ENCODE measurements around the gene TESK1. TPM values are rescaled to one million over a fixed set of nuclear protein-coding genes. Genes with fewer than 3 reads are reported as not detected.
A peak's percentile ranks its signal among the peaks of the same experiment; 100 is the strongest.

Gene TESK1
- total RNA-seq = 61.5 and 62.1 TPM in 2 replicates

- Mint-ChIP-seq H3K36me3 (ENCODE audit: low read depth) (peaks cover 18% of the 10 kb centered on the region), H3K4me3 (peak within 1 kb of the TSS; percentile 91), H3K27ac (peak within 1 kb of the TSS; percentile 99), H3K27me3 (ENCODE audit: insufficient read depth) (peaks cover 2% of the 10 kb centered on the region), H3K9me3 (no peaks in the 10 kb centered on the region), H3K4me1 (ENCODE audit: low read depth) (peaks cover 34% of the 10 kb centered on the region)
- intact Hi-C loops (cut with micrococcal nuclease) = loop anchor here (1.0 to 2.0 kb wide), 14 partner anchors 15 to 615 kb away; partner anchors contain the start of genes CCDC107, CREB3, DNAJB5 and FAM221B
- peak; percentile 81 for DNase-seq (ENCODE audit: low spot score)
Observed at GRCh38 chr9:35604578-35605350, at the start of gene TESK1. Gene TESK1 (plus strand): TSS chr9:35605262. CDS start chr9:35605620, 358 bp downstream.

DNA sequence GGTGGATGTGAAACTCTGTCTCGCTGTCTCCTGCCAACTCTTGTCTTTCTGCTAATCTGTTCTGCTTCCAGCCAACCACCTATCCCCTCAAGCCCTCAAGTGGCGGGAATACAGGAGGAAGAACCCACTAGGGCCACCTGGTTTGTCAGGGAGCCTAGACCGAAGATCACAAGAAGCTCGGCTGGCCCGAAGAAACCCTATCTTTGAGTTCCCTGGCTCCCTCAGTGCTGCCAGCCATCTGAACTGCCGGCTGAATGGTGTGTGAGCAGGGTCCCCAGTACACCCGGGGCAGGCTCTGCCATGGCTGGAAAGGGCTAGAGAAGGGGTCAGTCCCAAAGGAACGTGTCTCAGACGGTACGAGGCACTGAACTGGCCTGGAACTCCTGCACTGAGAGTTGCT, 49.2 kb upstream of the TESK1 start:
- no peaks in the 10 kb centered on the region for H3K9me3 Mint-ChIP-seq
- H3K36me3 Mint-ChIP-seq (ENCODE audit: low read depth) = no peaks in the 10 kb centered on the region
- no peak for DNase-seq (ENCODE audit: low spot score)
- peaks cover 1% of the 10 kb centered on the region for H3K27me3 Mint-ChIP-seq (ENCODE audit: insufficient read depth)
- H3K4me3 Mint-ChIP-seq = no peak overlapping the region
- no peak overlapping the region for H3K27ac Mint-ChIP-seq
- intact Hi-C loops (cut with micrococcal nuclease) = no loop called here
- no peaks in the 10 kb centered on the region for H3K4me1 Mint-ChIP-seq (ENCODE audit: low read depth)

- no peak for DNase-seq (ENCODE audit: low spot score)
- no peaks in the 10 kb centered on the region for H3K4me1 Mint-ChIP-seq (ENCODE audit: low read depth)
- H3K9me3 Mint-ChIP-seq = no peaks in the 10 kb centered on the region
- no peaks in the 10 kb centered on the region for H3K36me3 Mint-ChIP-seq (ENCODE audit: low read depth)
- H3K27me3 Mint-ChIP-seq (ENCODE audit: insufficient read depth) = peaks cover 1% of the 10 kb centered on the region
- intact Hi-C loops (cut with micrococcal nuclease) = no loop called here
- no peak overlapping the region for H3K4me3 Mint-ChIP-seq
- no peak overlapping the region for H3K27ac Mint-ChIP-seq
Observed at GRCh38 chr9:35556776-35557175, 48.3 kb upstream of the TESK1 start.

DNA sequence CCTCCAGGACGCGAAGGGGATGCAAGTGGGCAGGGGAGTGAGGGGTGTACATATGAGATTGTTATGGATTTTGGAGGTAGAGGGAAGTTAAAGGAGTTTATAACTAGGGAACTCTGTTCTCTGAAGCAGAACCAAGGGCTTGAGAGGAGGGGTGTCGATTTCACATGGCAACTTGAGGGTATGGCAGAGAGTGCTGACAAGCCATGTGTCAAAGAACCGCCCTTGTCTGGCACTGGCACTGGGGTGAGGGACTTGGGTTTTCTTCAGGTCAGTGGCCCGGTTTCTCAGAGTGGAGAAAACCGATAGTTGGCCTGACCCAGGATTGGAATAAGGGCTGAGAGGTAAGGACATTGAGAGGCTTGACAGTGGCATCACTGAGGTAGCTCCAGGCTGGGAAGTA, 47.7 kb upstream of the TESK1 start:
- H3K27me3 Mint-ChIP-seq (ENCODE audit: insufficient read depth) = peaks cover 1% of the 10 kb centered on the region
- intact Hi-C loops (cut with micrococcal nuclease) = no loop called here
- no peaks in the 10 kb centered on the region for H3K4me1 Mint-ChIP-seq (ENCODE audit: low read depth)

DNA sequence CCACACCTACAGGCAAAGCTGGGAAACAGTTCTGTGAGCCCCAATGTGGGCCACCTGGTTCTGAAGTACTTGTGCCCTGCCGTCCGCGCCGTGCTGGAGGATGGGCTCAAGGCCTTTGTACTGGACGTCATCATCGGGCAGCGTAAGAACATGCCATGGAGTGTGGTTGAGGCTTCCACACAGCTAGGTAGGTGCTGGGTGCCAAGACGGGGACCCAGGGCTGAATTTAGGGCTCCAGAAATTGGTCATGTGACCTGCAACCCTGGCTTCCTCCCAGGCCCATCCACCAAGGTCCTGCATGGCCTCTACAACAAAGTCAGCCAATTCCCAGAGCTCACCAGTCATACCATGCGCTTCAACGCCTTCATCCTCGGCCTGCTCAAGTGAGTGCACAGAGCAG, 46.9 kb upstream of the TESK1 start:
- intact Hi-C loops (cut with micrococcal nuclease) = no loop called here
- H3K4me3 Mint-ChIP-seq = no peak overlapping the region

More for the DNA sequence above, 47.7 kb upstream of the TESK1 start:
- Mint-ChIP-seq H3K9me3 (no peaks in the 10 kb centered on the region), H3K36me3 (ENCODE audit: low read depth) (no peaks in the 10 kb centered on the region), H3K27ac (no peak overlapping the region), H3K4me3 (no peak overlapping the region)
- no peak for DNase-seq (ENCODE audit: low spot score)

DNA sequence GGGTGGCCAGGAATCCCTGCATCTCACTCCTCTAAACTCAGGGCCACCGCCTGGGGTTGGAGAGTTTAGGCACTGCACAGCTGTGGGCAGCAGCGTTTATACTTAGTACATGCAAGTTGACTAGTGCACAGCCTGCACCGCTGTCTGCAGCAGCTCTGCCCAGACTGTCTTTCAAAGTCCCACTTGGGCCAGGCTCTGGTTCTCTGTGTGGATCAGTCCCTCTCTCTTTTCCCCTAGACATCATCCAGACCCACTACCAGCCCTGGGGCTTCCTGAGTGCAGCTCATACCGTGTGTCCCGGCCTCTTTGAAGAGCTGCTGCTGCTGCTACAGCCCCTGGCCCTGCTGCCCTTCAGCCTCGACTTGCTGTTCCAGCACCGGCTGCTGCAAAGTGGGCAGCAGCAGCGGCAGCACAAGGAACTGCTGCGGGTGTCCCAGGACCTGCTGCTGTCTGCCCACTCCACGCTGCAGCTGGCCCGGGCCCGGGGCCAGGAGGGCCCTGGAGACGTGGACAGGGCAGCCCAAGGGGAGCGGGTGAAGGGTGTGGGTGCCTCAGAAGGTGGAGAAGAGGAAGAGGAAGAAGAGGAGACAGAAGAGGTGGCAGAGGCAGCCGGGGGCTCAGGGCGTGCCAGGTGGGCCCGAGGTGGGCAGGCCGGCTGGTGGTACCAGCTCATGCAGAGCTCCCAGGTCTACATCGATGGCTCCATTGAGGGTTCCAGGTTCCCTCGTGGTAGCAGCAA, 45.1 kb upstream of the TESK1 start:
- H3K27ac Mint-ChIP-seq = no peak overlapping the region
- intact Hi-C loops (cut with micrococcal nuclease) = no loop called here
- H3K36me3 Mint-ChIP-seq (ENCODE audit: low read depth) = no peaks in the 10 kb centered on the region
- no peaks in the 10 kb centered on the region for H3K27me3 Mint-ChIP-seq (ENCODE audit: insufficient read depth)
- H3K4me1 Mint-ChIP-seq (ENCODE audit: low read depth) = peaks cover 7% of the 10 kb centered on the region
- no peak overlapping the region for H3K4me3 Mint-ChIP-seq
- no peaks in the 10 kb centered on the region for H3K9me3 Mint-ChIP-seq
- DNase-seq (ENCODE audit: low spot score) = no peak

More for the DNA sequence above, 46.9 kb upstream of the TESK1 start:
- H3K27ac Mint-ChIP-seq = no peak overlapping the region
- no peaks in the 10 kb centered on the region for H3K4me1 Mint-ChIP-seq (ENCODE audit: low read depth)
- no peaks in the 10 kb centered on the region for H3K36me3 Mint-ChIP-seq (ENCODE audit: low read depth)
- H3K9me3 Mint-ChIP-seq = no peaks in the 10 kb centered on the region
- no peak for DNase-seq (ENCODE audit: low spot score)
- H3K27me3 Mint-ChIP-seq (ENCODE audit: insufficient read depth) = peaks cover 1% of the 10 kb centered on the region

DNA sequence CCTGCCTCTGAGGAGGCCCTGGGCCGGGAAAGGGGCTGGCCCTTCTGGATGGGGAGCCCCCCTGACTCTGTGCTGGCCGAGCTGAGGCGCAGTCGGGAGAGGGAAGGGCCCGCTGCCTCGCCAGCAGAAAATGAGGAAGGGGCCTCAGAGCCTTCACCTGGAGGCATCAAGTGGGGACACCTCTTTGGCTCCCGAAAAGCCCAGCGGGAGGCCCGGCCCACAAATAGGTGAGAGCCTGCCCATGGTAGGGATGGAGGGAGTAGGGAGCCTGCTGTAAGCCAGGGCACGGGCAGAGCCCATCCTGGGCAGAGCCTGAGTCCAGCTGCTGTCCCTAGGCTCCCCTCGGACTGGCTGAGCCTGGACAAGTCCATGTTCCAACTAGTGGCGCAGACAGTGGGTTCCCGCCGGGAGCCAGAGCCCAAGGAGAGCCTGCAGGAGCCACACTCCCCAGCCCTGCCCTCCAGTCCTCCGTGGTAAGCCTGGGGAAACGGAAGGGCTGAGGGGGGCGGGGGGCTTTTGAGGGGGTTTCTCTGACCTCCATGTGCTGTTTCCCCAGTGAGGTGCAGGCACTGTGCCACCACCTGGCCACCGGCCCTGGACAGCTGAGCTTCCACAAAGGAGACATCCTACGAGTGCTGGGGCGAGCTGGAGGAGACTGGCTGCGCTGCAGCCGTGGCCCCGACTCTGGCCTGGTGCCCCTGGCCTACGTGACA, 44.3 kb upstream of the TESK1 start:
- Mint-ChIP-seq H3K4me3 (no peak overlapping the region), H3K27ac (no peak overlapping the region), H3K9me3 (no peaks in the 10 kb centered on the region), H3K4me1 (ENCODE audit: low read depth) (peaks cover 7% of the 10 kb centered on the region), H3K27me3 (ENCODE audit: insufficient read depth) (no peaks in the 10 kb centered on the region), H3K36me3 (ENCODE audit: low read depth) (no peaks in the 10 kb centered on the region)
- no peak for DNase-seq (ENCODE audit: low spot score)
- intact Hi-C loops (cut with micrococcal nuclease) = no loop called here

DNA sequence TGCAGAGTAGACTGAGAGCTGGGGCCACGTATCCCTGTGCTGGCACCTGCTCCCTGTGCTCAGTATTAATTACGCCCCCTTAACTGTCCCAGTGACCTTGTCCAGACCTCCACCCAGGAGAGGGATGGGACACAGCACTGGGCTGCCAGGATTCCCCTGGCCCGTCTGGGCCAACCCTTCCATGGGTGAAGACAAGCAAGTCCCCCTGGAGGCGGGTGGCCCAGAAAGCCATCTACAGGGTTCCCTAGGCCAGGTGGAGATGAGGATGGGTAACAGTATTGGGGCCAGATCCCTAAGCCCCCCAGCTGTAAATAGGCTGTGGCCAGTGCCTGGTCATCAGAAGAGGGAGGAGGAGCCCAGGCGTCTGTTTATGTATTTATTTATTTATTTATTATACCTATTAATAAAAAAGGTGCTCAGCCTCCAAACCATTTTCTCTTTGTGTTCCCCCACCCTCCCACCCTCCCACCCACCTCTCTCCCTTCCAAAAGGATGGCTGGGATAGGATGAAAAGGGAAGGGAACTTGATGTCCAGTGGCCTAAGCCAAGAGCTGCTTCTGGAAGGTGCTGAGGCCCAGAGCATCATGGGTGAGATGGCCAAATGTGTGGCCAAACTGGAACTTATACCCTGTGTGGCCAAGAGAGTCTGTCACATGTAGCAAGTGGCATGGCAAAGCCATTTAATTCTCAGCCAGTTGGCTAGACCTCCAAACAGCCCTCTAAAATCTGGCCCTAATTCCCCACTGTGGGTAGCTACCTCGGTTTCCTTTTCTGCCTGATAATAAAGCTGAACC, 43.4 kb upstream of the TESK1 start:
- intact Hi-C loops (cut with micrococcal nuclease) = no loop called here
- H3K4me3 Mint-ChIP-seq = no peak overlapping the region
- no peaks in the 10 kb centered on the region for H3K27me3 Mint-ChIP-seq (ENCODE audit: insufficient read depth)
- H3K4me1 Mint-ChIP-seq (ENCODE audit: low read depth) = peaks cover 9% of the 10 kb centered on the region
- no peaks in the 10 kb centered on the region for H3K36me3 Mint-ChIP-seq (ENCODE audit: low read depth)
- no peak for DNase-seq (ENCODE audit: low spot score)
- H3K27ac Mint-ChIP-seq = no peak overlapping the region
- no peaks in the 10 kb centered on the region for H3K9me3 Mint-ChIP-seq

GRCh38 chr9:35562895-35563780, 41.9 kb upstream of the TESK1 start:
- H3K4me3 Mint-ChIP-seq = no peak overlapping the region
- H3K4me1 Mint-ChIP-seq (ENCODE audit: low read depth) = peaks cover 14% of the 10 kb centered on the region
- H3K9me3 Mint-ChIP-seq = no peaks in the 10 kb centered on the region
- no peaks in the 10 kb centered on the region for H3K36me3 Mint-ChIP-seq (ENCODE audit: low read depth)
- H3K27me3 Mint-ChIP-seq (ENCODE audit: insufficient read depth) = no peaks in the 10 kb centered on the region
- DNase-seq (ENCODE audit: low spot score) = no peak
- intact Hi-C loops (cut with micrococcal nuclease) = no loop called here
- H3K27ac Mint-ChIP-seq = peak overlapping the region; percentile 36

DNA sequence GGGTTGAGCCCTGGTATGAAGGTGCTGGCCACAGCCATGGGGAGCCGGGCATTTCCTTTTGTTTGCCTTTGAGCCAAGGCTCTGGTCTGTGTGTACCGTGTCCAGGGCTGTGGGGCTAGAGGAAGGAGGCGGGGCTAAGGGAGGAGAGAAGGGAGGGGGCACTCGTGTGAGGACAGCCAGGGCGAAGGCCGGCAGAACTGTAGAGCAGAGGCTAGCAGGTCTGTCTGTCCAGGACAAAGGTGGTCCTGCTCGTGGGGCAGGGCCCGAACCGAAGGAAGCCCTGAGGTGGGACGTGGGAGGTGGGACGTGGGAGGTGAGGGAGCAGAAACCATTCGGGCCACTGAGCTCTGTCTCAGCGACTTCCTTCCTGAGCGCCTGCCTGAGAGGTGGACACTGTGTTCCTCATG, 41.3 kb upstream of the TESK1 start:
- Mint-ChIP-seq H3K9me3 (no peaks in the 10 kb centered on the region), H3K36me3 (ENCODE audit: low read depth) (no peaks in the 10 kb centered on the region), H3K27ac (peak overlapping the region; percentile 36), H3K4me1 (ENCODE audit: low read depth) (peaks cover 15% of the 10 kb centered on the region), H3K4me3 (no peak overlapping the region), H3K27me3 (ENCODE audit: insufficient read depth) (no peaks in the 10 kb centered on the region)
- intact Hi-C loops (cut with micrococcal nuclease) = no loop called here
- DNase-seq (ENCODE audit: low spot score) = no peak

GRCh38 chr9:35564658-35565061, 40.4 kb upstream of the TESK1 start:
- Mint-ChIP-seq H3K27me3 (ENCODE audit: insufficient read depth) (no peaks in the 10 kb centered on the region), H3K27ac (no peak overlapping the region), H3K4me3 (no peak overlapping the region), H3K4me1 (ENCODE audit: low read depth) (peaks cover 24% of the 10 kb centered on the region), H3K36me3 (ENCODE audit: low read depth) (no peaks in the 10 kb centered on the region), H3K9me3 (no peaks in the 10 kb centered on the region)
- intact Hi-C loops (cut with micrococcal nuclease) = no loop called here
- DNase-seq (ENCODE audit: low spot score) = no peak

DNA sequence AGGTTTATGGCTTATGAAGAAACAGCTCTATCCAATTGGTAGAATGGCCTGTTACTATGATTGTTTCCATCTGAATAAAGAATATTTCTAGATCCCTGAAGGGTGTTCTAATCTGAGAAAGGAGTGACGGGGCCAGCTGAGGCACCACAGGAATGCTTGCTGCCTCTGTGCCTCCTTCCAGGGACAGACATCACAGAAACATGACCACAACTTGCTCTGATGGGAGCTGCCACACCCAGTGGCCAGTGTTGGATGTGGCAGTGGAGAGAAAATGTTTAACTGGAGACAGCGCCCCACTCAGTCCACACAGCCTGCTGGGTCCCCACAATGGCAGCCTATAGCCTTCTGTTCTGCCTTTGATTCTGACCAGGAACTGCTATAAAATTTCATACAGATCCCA, 38.6 kb upstream of the TESK1 start:
- peaks cover 39% of the 10 kb centered on the region for H3K4me1 Mint-ChIP-seq (ENCODE audit: low read depth)
- intact Hi-C loops (cut with micrococcal nuclease) = no loop called here
- H3K9me3 Mint-ChIP-seq = no peaks in the 10 kb centered on the region
- H3K27ac Mint-ChIP-seq = no peak overlapping the region
- no peak overlapping the region for H3K4me3 Mint-ChIP-seq
- no peak for DNase-seq (ENCODE audit: low spot score)
- H3K27me3 Mint-ChIP-seq (ENCODE audit: insufficient read depth) = no peaks in the 10 kb centered on the region
- no peaks in the 10 kb centered on the region for H3K36me3 Mint-ChIP-seq (ENCODE audit: low read depth)
